Fibroblast of lung (primary cell): ENCODE measurements around the gene RASA3. TPM values are rescaled to one million over a fixed set of nuclear protein-coding genes. Genes with fewer than 3 reads are reported as not detected.
A peak's percentile ranks its signal among the peaks of the same experiment; 100 is the strongest.

Source experiments
- DNase-seq, 2 donors: peaks; one replicate each; pipeline versions ENCODE4 v3.0.0 to v3.0.0-alpha.2; 2010; ENCODE audit warnings: low read depth in 2 of 2
- H2AFZ ChIP-seq: 2 replicates; pipeline ENCODE4 v1.5.1; 2012; ENCODE audit warnings: low read length, control low read depth, inconsistent platforms
- H3K27ac ChIP-seq: 2 replicates; pipeline ENCODE4 v1.5.1; 2011; ENCODE audit warnings: low read length, control low read depth; ENCODE audit not compliant: insufficient read depth
- H3K27me3 ChIP-seq: 2 replicates; pipeline ENCODE4 v1.5.1; 2011; ENCODE audit warnings: mild to moderate bottlenecking, low read length; ENCODE audit not compliant: control insufficient read depth, insufficient read depth
- H3K36me3 ChIP-seq: 2 replicates; pipeline ENCODE4 v1.5.1; 2011; ENCODE audit warnings: low read length; ENCODE audit not compliant: control insufficient read depth, insufficient read depth
- H3K4me1 ChIP-seq: 2 replicates; pipeline ENCODE4 v1.5.1; 2011; ENCODE audit warnings: low read length; ENCODE audit not compliant: control insufficient read depth, insufficient read depth; ENCODE audit errors: extremely low read depth
- H3K4me2 ChIP-seq: 2 replicates; pipeline ENCODE4 v1.5.1; 2011; ENCODE audit warnings: low read length, control low read depth; ENCODE audit not compliant: insufficient read depth; ENCODE audit errors: extremely low read depth
- H3K4me3 ChIP-seq, 4 experiments: fragments of 200-600 bp in 1 of 4; sonication (generic) in 1 of 4; replicated peaks in 1 of 4; 2 replicates each; pipeline ENCODE4 v1.5.1; 2011 to 2016; ENCODE audit warnings: low read length in 4 of 4, low read depth in 3 of 4, mild to moderate bottlenecking in 3 of 4, control low read depth in 2 of 4, inconsistent platforms in 1 of 4, mixed read lengths in 1 of 4; ENCODE audit not compliant: insufficient read depth in 1 of 4; ENCODE audit errors: control extremely low read depth in 1 of 4
- H3K79me2 ChIP-seq: 2 replicates; pipeline ENCODE4 v1.5.1; 2012; ENCODE audit warnings: mild to moderate bottlenecking, low read length, inconsistent platforms; ENCODE audit not compliant: control insufficient read depth, insufficient read depth
- H3K9ac ChIP-seq: 2 replicates; pipeline ENCODE4 v1.5.1; 2011; ENCODE audit warnings: mild to moderate bottlenecking, low read length, control low read depth; ENCODE audit not compliant: insufficient read depth
- H3K9me3 ChIP-seq: 2 replicates; pipeline ENCODE4 v1.5.1; 2012; ENCODE audit warnings: low read depth, low read length; ENCODE audit not compliant: control insufficient read depth, insufficient read depth
- H4K20me1 ChIP-seq: 2 replicates; pipeline ENCODE4 v1.5.1; 2011; ENCODE audit warnings: low read length; ENCODE audit not compliant: control insufficient read depth, insufficient read depth; ENCODE audit errors: extremely low read depth
- CTCF ChIP-seq, 2 donors: IDR thresholded peaks in 1 of 2; conservative IDR thresholded peaks in 1 of 2; 1 replicate in 1 of 2; 2 replicates in 1 of 2; pipeline ENCODE4 v1.5.1; 2011 to 2012; ENCODE audit warnings: low read length in 2 of 2, control low read depth in 1 of 2, inconsistent platforms in 1 of 2, low read depth in 1 of 2, mild to moderate bottlenecking in 1 of 2
- EZH2 ChIP-seq: IDR thresholded peaks from 2 replicates; pipeline ENCODE4 v1.5.1; 2012; ENCODE audit warnings: low read length, control low read depth, mild to moderate bottlenecking; ENCODE audit errors: missing control alignments
- polyA plus RNA-seq, 2 donors: library from polyadenylated mRNA; depleted of rRNA in 1 of 2; stranded (reverse) in 1 of 2; unstranded in 1 of 2; fragments of >200 nt; gene quantifications; 2 replicates each; pipeline ENCODE4 v1.2.1, GENCODE V29; 2011 to 2012; ENCODE audit warnings: missing spikeins in 1 of 2
- total RNA-seq: library from RNA; depleted of rRNA; stranded (reverse); fragments of >200 nt; gene quantifications from 2 replicates; pipeline ENCODE4 v1.2.1, GENCODE V29; 2014

RASA3 gene
- total and polyA plus RNA-seq, 2 donors (not counting 1 experiment from before 2014, with no cell fraction given): 26.6 to 31.1 TPM

- no peak overlapping the region for H3K4me2 ChIP-seq
- no peaks in the 10 kb centered on the region for H3K9me3 ChIP-seq
- TF ChIP-seq CTCF (conservative IDR thresholded peaks at IDR 0.05 in 1 of 2, IDR thresholded peaks at IDR 0.05 in 1 of 2; ENCODE audit: low read depth in 1 of 2, low read length in 2 of 2) (no peak), EZH2 (no peak)
- H3K9ac ChIP-seq: no peak overlapping the region
- DNase-seq: peak in 1 of 2 donors; percentile 26
- H3K36me3 ChIP-seq: peaks cover 1% of the 10 kb centered on the region
- no peaks in the 10 kb centered on the region for H4K20me1 ChIP-seq
- H3K4me3 ChIP-seq: no peak overlapping the region
- H2AFZ ChIP-seq: no peak overlapping the region
- H3K27ac ChIP-seq: peak overlapping the region; percentile 31
- H3K4me1 ChIP-seq: peaks cover 8% of the 10 kb centered on the region
- H3K27me3 ChIP-seq: no peaks in the 10 kb centered on the region
- no peaks in the 10 kb centered on the region for H3K79me2 ChIP-seq
Observed at GRCh38 chr13:113948034-113948742, 184.2 kb downstream of the RASA3 start.

DNA sequence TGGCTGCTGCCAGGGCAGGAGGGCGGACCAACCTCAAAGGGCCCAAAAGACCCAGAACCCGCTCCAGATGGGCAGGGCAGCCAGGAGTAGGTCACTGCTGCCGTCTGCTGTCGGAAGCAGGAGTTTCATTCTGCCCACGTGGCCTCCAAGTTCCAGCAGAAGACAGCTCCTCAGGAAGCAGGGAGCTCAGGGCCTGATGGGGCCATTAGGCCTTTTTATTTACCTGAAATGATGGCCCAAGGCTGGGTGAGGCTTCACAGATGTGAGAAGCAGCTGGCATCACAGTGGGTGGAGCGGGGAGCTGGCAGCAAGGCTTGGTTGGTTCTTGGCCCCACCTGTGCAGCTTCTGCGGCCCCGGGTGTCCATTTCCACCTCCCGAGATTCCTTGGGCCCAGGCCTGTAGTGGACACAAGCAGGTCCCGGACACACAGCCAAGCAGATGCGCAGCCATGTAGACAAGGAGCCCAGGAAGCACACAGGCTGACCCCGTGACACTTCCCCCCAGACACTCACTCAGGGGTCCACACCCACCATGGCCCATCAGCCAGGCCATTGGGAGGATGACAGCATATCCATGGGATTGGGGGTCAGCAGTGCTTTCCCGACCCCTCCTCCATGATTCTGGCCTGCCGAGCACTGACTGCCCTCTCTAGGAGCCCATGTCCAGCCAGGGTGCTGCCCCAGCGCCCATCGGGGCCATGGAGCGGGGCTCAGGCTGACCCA is 185.0 kb downstream of the RASA3 start:
- peak in 1 of 2 donors; percentile 64 for DNase-seq
- Histone ChIP-seq H3K4me3 (no peak overlapping the region), H4K20me1 (no peaks in the 10 kb centered on the region), H3K79me2 (no peaks in the 10 kb centered on the region), H3K4me2 (no peak overlapping the region), H3K27me3 (no peaks in the 10 kb centered on the region), H3K4me1 (peaks cover 8% of the 10 kb centered on the region), H3K36me3 (peaks cover 1% of the 10 kb centered on the region), H3K27ac (peak overlapping the region; percentile 31), H3K9ac (no peak overlapping the region), H2AFZ (no peak overlapping the region), H3K9me3 (no peaks in the 10 kb centered on the region)
- TF ChIP-seq CTCF (conservative IDR thresholded peaks at IDR 0.05 in 1 of 2, IDR thresholded peaks at IDR 0.05 in 1 of 2; ENCODE audit: low read depth in 1 of 2, low read length in 2 of 2): peak; percentile 66 to 73
- no peak for TF ChIP-seq EZH2

DNA sequence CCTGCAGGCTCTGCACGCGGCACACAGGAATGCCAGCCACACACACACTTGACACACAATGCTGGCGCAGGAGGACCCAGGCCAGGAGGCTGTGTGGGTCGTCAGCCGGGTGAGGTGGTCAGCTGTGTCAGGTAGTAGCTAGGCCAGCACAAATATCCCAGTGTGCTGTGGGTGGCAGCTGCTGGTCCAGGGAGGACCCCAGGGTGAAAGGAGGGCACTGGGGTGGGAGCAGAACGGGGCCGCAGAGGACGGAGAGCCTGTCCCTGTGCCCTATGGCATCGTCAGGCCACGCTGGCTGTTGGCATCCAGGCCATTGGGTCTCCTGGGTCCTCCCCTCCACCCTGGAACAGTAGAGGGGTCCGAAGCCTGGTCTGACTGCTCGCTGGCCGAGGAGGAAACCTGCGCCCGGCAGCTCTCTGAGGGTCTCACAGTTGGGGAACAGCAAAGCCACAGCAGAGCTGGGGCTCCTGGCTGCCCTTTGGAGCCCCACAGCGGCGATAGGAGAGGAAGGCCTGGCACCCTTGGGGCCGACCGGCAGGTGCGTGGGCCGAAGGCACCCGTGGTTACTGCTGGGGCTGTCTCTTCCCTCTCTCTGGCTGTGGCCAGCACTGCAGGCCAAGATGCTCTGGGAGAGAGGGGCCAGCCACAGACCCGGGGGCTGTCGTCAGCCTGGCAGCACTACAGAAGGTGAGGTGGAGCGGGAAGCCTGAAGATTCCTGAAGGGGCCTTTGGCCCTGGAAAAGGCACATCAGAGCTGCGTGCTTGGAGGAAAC is 185.8 kb downstream of the RASA3 start:
- H3K36me3 ChIP-seq: peaks cover 1% of the 10 kb centered on the region
- no peak overlapping the region for H2AFZ ChIP-seq
- no peak overlapping the region for H3K9ac ChIP-seq
- no peak overlapping the region for H3K4me3 ChIP-seq
- H3K27me3 ChIP-seq: no peaks in the 10 kb centered on the region
- no peaks in the 10 kb centered on the region for H3K9me3 ChIP-seq
- no peak for DNase-seq
- TF ChIP-seq CTCF (conservative IDR thresholded peaks at IDR 0.05 in 1 of 2, IDR thresholded peaks at IDR 0.05 in 1 of 2; ENCODE audit: low read depth in 1 of 2, low read length in 2 of 2) (no peak), EZH2 (no peak)
- no peaks in the 10 kb centered on the region for H3K79me2 ChIP-seq
- H3K27ac ChIP-seq: no peak overlapping the region
- H3K4me1 ChIP-seq: peaks cover 8% of the 10 kb centered on the region
- no peaks in the 10 kb centered on the region for H4K20me1 ChIP-seq
- H3K4me2 ChIP-seq: no peak overlapping the region
